ENCODE data around the gene NUP37. TPM values are rescaled to one million over a fixed set of nuclear protein-coding genes. Genes with fewer than 3 reads are reported as not detected.
"Not testable (repeated sequence)": the region's sequence is repeated elsewhere in the genome, so short reads cannot be mapped to it uniquely, and the experiment has no call there.

Gene NUP37
- total RNA-seq, 1 experiment from 2014 or later: 84.3 TPM

GRCh38 chr12:102095677-102096263 is 24.1 kb downstream of the NUP37 start:
- Histone ChIP-seq H3K4me1 (ENCODE audit: insufficient read depth, low read length) (no peaks in the 10 kb centered on the region), H3K79me2 (ENCODE audit: low read length) (no peaks in the 10 kb centered on the region), H3F3A (ENCODE audit: low read length, unreplicated experiment) (no peaks in the 10 kb centered on the region), H3K9ac (ENCODE audit: low read length) (no peak overlapping the region), H3K27me3 (ENCODE audit: low read length) (no peaks in the 10 kb centered on the region), H2AFZ (ENCODE audit: low read length) (no peak overlapping the region), H3K4me3 (ENCODE audit: low read length) (no peak overlapping the region), H3K9me2 (replicated peaks; ENCODE audit: low read length) (no peaks in the 10 kb centered on the region), H3K9me3 (ENCODE audit: low read length) (no peaks in the 10 kb centered on the region), H3K27ac (ENCODE audit: low read length) (no peak overlapping the region), H4K20me1 (ENCODE audit: low read length) (no peaks in the 10 kb centered on the region), H3K36me3 (ENCODE audit: low read depth, low read length) (peaks cover 49% of the 10 kb centered on the region), H3K4me2 (ENCODE audit: low read length) (no peak overlapping the region)
- POLR2A ChIA-PET (ENCODE audit: unreplicated experiment): interaction anchor here (0.6 kb wide), 1 partner anchor 14 kb away, joined by 3 read pairs; no protein-coding TSS in a partner anchor
- DNase-seq (peak; percentile 51), ATAC-seq (peak; percentile 91)
- TSS peak; percentile 11 for BruUV-seq (replicated peaks)
- no peak for TF ChIP-seq EZH2phosphoT487 (IDR thresholded peaks at IDR 0.05; ENCODE audit: borderline replicate concordance, low read length)
- TF ChIP-seq CTCF (conservative IDR thresholded peaks at IDR 0.05; ENCODE audit: low read depth, low read length): peak; percentile 76
- no peak for TF ChIP-seq EZH2 (IDR thresholded peaks at IDR 0.05; ENCODE audit: low read length, unreplicated experiment)
- intact Hi-C loops (cut with micrococcal nuclease): loop anchor here (2.0 to 5.0 kb wide), 2 partner anchors 717 to 783 kb away; no protein-coding TSS in a partner anchor
- CTCF ChIA-PET: interaction anchor here (0.5 to 1.0 kb wide), 4 partner anchors 22 to 607 kb away, joined by 3 to 4 read pairs (median 3); no protein-coding TSS in a partner anchor

- no TSS peak for BruUV-seq (replicated peaks)
- Histone ChIP-seq H3K79me2 (ENCODE audit: low read length) (no peaks in the 10 kb centered on the region), H3K4me1 (ENCODE audit: insufficient read depth, low read length) (no peaks in the 10 kb centered on the region), H3K27ac (ENCODE audit: low read length) (no peak overlapping the region), H2AFZ (ENCODE audit: low read length) (no peak overlapping the region), H3K9ac (ENCODE audit: low read length) (no peak overlapping the region), H3F3A (ENCODE audit: low read length, unreplicated experiment) (no peaks in the 10 kb centered on the region), H3K27me3 (ENCODE audit: low read length) (no peaks in the 10 kb centered on the region), H3K9me3 (ENCODE audit: low read length) (no peaks in the 10 kb centered on the region), H4K20me1 (ENCODE audit: low read length) (no peaks in the 10 kb centered on the region), H3K4me2 (ENCODE audit: low read length) (no peak overlapping the region), H3K9me2 (replicated peaks; ENCODE audit: low read length) (no peaks in the 10 kb centered on the region), H3K36me3 (ENCODE audit: low read depth, low read length) (peaks cover 35% of the 10 kb centered on the region), H3K4me3 (ENCODE audit: low read length) (no peak overlapping the region)
- DNase-seq (no peak), ATAC-seq (no peak)
- ChIA-PET POLR2A (ENCODE audit: unreplicated experiment) (no interaction called here), CTCF (no interaction called here)
- intact Hi-C loops (cut with micrococcal nuclease): no loop called here
- TF ChIP-seq EZH2 (IDR thresholded peaks at IDR 0.05; ENCODE audit: low read length, unreplicated experiment) (no peak), EZH2phosphoT487 (IDR thresholded peaks at IDR 0.05; ENCODE audit: borderline replicate concordance, low read length) (no peak), CTCF (conservative IDR thresholded peaks at IDR 0.05; ENCODE audit: low read depth, low read length) (no peak)
These were observed 26.6 kb downstream of the NUP37 start for GRCh38 chr12:102093319-102093718.

- intact Hi-C loops (cut with micrococcal nuclease); H3F3A ChIP-seq (ENCODE audit: low read length, unreplicated experiment); POLR2A ChIA-PET (ENCODE audit: unreplicated experiment); ATAC-seq; H3K9ac ChIP-seq (ENCODE audit: low read length); H3K27ac ChIP-seq (ENCODE audit: low read length); BruUV-seq (replicated peaks); H3K79me2 ChIP-seq (ENCODE audit: low read length); H3K9me2 ChIP-seq (replicated peaks; ENCODE audit: low read length); H3K4me3 ChIP-seq (ENCODE audit: low read length); H3K9me3 ChIP-seq (ENCODE audit: low read length); H3K4me1 ChIP-seq (ENCODE audit: insufficient read depth, low read length); H3K4me2 ChIP-seq (ENCODE audit: low read length); DNase-seq; H3K27me3 ChIP-seq (ENCODE audit: low read length); H2AFZ ChIP-seq (ENCODE audit: low read length); H4K20me1 ChIP-seq (ENCODE audit: low read length); CTCF ChIA-PET: not testable (repeated sequence)
- peaks cover 24% of the 10 kb centered on the region for H3K36me3 ChIP-seq (ENCODE audit: low read depth, low read length)
These were observed 30.6 kb downstream of the NUP37 start for GRCh38 chr12:102089228-102089835.

Data from PC-3 (cell line).